ENCODE measurements around the gene MB. TPM values are rescaled to one million over a fixed set of nuclear protein-coding genes. Genes with fewer than 3 reads are reported as not detected.

Gene MB
- total and polyA plus RNA-seq, 9 of the 15 experiments (the other 6 are each of a cell fraction or from before 2014, with no cell fraction given) = not detected

GRCh38 chr22:35591714-35592417 lies 25.3 kb downstream of the MB start (continued):
- TF ChIP-seq SP1 (CRISPR knock-in tag; IDR thresholded peaks at IDR 0.05) (no peak), CBX1 (IDR thresholded peaks at IDR 0.05; ENCODE audit: low read depth) (peak; percentile 41; the same call in 1 of the 2 replicates), NEUROD1 (IDR thresholded peaks at IDR 0.05; ENCODE audit: borderline replicate concordance, low read depth, low read length, partially characterized antibody) (no peak), EP300 (IDR thresholded peaks at IDR 0.05; ENCODE audit: low read length) (no peak), E2F6 (IDR thresholded peaks at IDR 0.05; ENCODE audit: borderline replicate concordance in 1 of 2, extremely low read depth in 1 of 2, insufficient read depth in 1 of 2, insufficient read length in 1 of 2, low read depth in 1 of 2, low read length in 1 of 2, poor library complexity in 1 of 2, severe bottlenecking in 1 of 2) (no peak), RBM25 (IDR thresholded peaks at IDR 0.05; ENCODE audit: low read depth, low read length, severe bottlenecking) (peak; percentile 90), KLF6 (CRISPR knock-in tag; IDR thresholded peaks at IDR 0.05; ENCODE audit: borderline replicate concordance) (no peak), SMARCA5 (IDR thresholded peaks at IDR 0.05) (0 out of 2 replicates have a peak, but pooled peaks have one; percentile 42), ZNF518B (CRISPR knock-in tag; IDR thresholded peaks at IDR 0.05) (no peak), BCL6 (CRISPR knock-in tag; IDR thresholded peaks at IDR 0.05) (no peak), CCAR2 (IDR thresholded peaks at IDR 0.05; ENCODE audit: low read depth, low read length) (no peak), HNRNPK (IDR thresholded peaks at IDR 0.05; ENCODE audit: low read depth, low read length, poor library complexity, severe bottlenecking) (no peak), KLF10 (CRISPR knock-in tag; IDR thresholded peaks at IDR 0.05) (no peak), JUNB (CRISPR knock-in tag; conservative IDR thresholded peaks at IDR 0.05) (no peak), BRF1 (IDR thresholded peaks at IDR 0.05; ENCODE audit: borderline replicate concordance, extremely low read depth, insufficient read length) (no peak), ADNP (tag; IDR thresholded peaks at IDR 0.05) (peak; percentile 48; the same call in 1 of the 2 replicates), ZNF511 (CRISPR knock-in tag; IDR thresholded peaks at IDR 0.05) (no peak), THRAP3 (IDR thresholded peaks at IDR 0.05; ENCODE audit: borderline replicate concordance) (no peak), ZNF398 (CRISPR knock-in tag; IDR thresholded peaks at IDR 0.05) (no peak), NR1H2 (CRISPR knock-in tag; IDR thresholded peaks at IDR 0.05) (no peak), BCOR (IDR thresholded peaks at IDR 0.05) (peak; percentile 58; the same call in 1 of the 2 replicates), ESRRA (IDR thresholded peaks at IDR 0.05; ENCODE audit: borderline replicate concordance, low read depth) (peak; percentile 97)
